H9 (cell line): ENCODE measurements around the gene RNF8. TPM values are rescaled to one million over a fixed set of nuclear protein-coding genes. Genes with fewer than 3 reads are reported as not detected.

Source experiments
- DNase-seq: peaks from one replicate; pipeline ENCODE4 v3.0.0-alpha.2; 2017
- H2AFZ ChIP-seq: one replicate; pipeline ENCODE4 v1.6.1; 2013; ENCODE audit warnings: mild to moderate bottlenecking, low read length, control low read depth, moderate library complexity
- H2AK5ac ChIP-seq: 2 replicates; pipeline ENCODE4 v1.6.1; 2013; ENCODE audit warnings: low read length, control low read depth, mixed read lengths; ENCODE audit not compliant: insufficient read length
- H2BK120ac ChIP-seq: one replicate; pipeline ENCODE4 v1.6.1; 2013; ENCODE audit warnings: low read depth, mild to moderate bottlenecking, low read length, control low read depth, inconsistent platforms; ENCODE audit not compliant: poor library complexity, severe bottlenecking
- H2BK12ac ChIP-seq: 2 replicates; pipeline ENCODE4 v1.6.1; 2013; ENCODE audit warnings: low read length, control low read depth, mixed read lengths, low read depth; ENCODE audit not compliant: insufficient read length
- H2BK15ac ChIP-seq: 2 replicates; pipeline ENCODE4 v1.6.1; 2013; ENCODE audit warnings: low read depth, low read length, control low read depth
- H2BK20ac ChIP-seq: one replicate; pipeline ENCODE4 v1.6.1; 2013; ENCODE audit warnings: low read depth, mild to moderate bottlenecking, low read length, control low read depth, inconsistent platforms; ENCODE audit not compliant: poor library complexity, severe bottlenecking
- H2BK5ac ChIP-seq: 2 replicates; pipeline ENCODE4 v1.6.1; 2013; ENCODE audit warnings: low read length, control low read depth, mixed read lengths; ENCODE audit not compliant: insufficient read length
- H3K14ac ChIP-seq: 2 replicates; pipeline ENCODE4 v1.6.1; 2013; ENCODE audit warnings: low read length, control low read depth; ENCODE audit not compliant: insufficient read depth
- H3K18ac ChIP-seq: 2 replicates; pipeline ENCODE4 v1.6.1; 2013; ENCODE audit warnings: low read depth, mild to moderate bottlenecking, mixed read lengths, low read length, control low read depth; ENCODE audit not compliant: insufficient read length
- H3K23ac ChIP-seq: 2 replicates; pipeline ENCODE4 v1.6.1; 2013; ENCODE audit warnings: low read length, control low read depth, mixed read lengths, low read depth; ENCODE audit not compliant: insufficient read length
- H3K23me2 ChIP-seq: 2 replicates; pipeline ENCODE4 v1.6.1; 2013; ENCODE audit warnings: low read depth, mild to moderate bottlenecking, mixed read lengths, low read length, control low read depth; ENCODE audit not compliant: insufficient read length, poor library complexity, severe bottlenecking
- H3K27ac ChIP-seq: 2 replicates; pipeline ENCODE4 v1.5.1; 2013; ENCODE audit warnings: low read length, control low read depth, mixed read lengths, low read depth; ENCODE audit not compliant: insufficient read length
- H3K27me3 ChIP-seq: 2 replicates; pipeline ENCODE4 v1.6.1; 2013; ENCODE audit warnings: low read length, control low read depth, inconsistent platforms; ENCODE audit not compliant: insufficient read depth
- H3K4ac ChIP-seq: 2 replicates; pipeline ENCODE4 v1.6.1; 2013; ENCODE audit warnings: low read depth, mild to moderate bottlenecking, control low read depth, inconsistent platforms, low read length, moderate library complexity
- H3K4me1 ChIP-seq: 2 replicates; pipeline ENCODE4 v1.6.1; 2013; ENCODE audit warnings: low read length, control low read depth, inconsistent platforms; ENCODE audit not compliant: insufficient read depth
- H3K4me2 ChIP-seq: 2 replicates; pipeline ENCODE4 v1.6.1; 2013; ENCODE audit warnings: low read length, control low read depth, mixed read lengths; ENCODE audit not compliant: insufficient read length, insufficient read depth
- H3K56ac ChIP-seq: 2 replicates; pipeline ENCODE4 v1.6.1; 2013; ENCODE audit warnings: low read depth, mild to moderate bottlenecking, mixed read lengths, low read length, control low read depth; ENCODE audit not compliant: insufficient read length
- H3K79me1 ChIP-seq: 2 replicates; pipeline ENCODE4 v1.6.1; 2013; ENCODE audit warnings: low read depth, mild to moderate bottlenecking, moderate library complexity, low read length, control low read depth, inconsistent platforms; ENCODE audit not compliant: insufficient read depth, poor library complexity, severe bottlenecking
- H3K79me2 ChIP-seq: 2 replicates; pipeline ENCODE4 v1.6.1; 2013; ENCODE audit warnings: low read length, control low read depth, inconsistent platforms; ENCODE audit not compliant: insufficient read depth
- H3K9ac ChIP-seq: 2 replicates; pipeline ENCODE4 v1.6.1; 2013; ENCODE audit warnings: low read length, control low read depth, mixed read lengths; ENCODE audit not compliant: insufficient read length; ENCODE audit errors: extremely low read depth
- H3K9me3 ChIP-seq: one replicate; pipeline ENCODE4 v1.6.1; 2013; ENCODE audit warnings: low read depth, low read length, inconsistent platforms; ENCODE audit not compliant: control insufficient read depth
- H3T11ph ChIP-seq: one replicate; pipeline ENCODE4 v1.6.1; 2013; ENCODE audit warnings: mild to moderate bottlenecking, low read length, control low read depth, inconsistent platforms
- H4K20me1 ChIP-seq: one replicate; pipeline ENCODE4 v1.6.1; 2013; ENCODE audit not compliant: control insufficient read depth, insufficient read length, insufficient read depth
- H4K5ac ChIP-seq: 2 replicates; pipeline ENCODE4 v1.6.1; 2013; ENCODE audit warnings: low read depth, mild to moderate bottlenecking, mixed read lengths, low read length, control low read depth; ENCODE audit not compliant: insufficient read length
- H4K8ac ChIP-seq: replicated peaks from 2 replicates; pipeline ENCODE4 v1.6.1; 2013; ENCODE audit warnings: low read length, control low read depth, mixed read lengths, low read depth; ENCODE audit not compliant: insufficient read length
- H4K91ac ChIP-seq: 2 replicates; pipeline ENCODE4 v1.6.1; 2013; ENCODE audit warnings: low read depth, mild to moderate bottlenecking, moderate library complexity, mixed read lengths, low read length, control low read depth; ENCODE audit not compliant: insufficient read length
- H3K27ac Mint-ChIP-seq, 3 experiments: 2 replicates in 2 of 3; 3 replicates in 1 of 3; pipeline ENCODE4 v1.8.0; 2020 to 2021; ENCODE audit warnings: mixed read lengths in 3 of 3, mild to moderate bottlenecking in 1 of 3, moderate library complexity in 1 of 3
- H3K27me3 Mint-ChIP-seq: 2 replicates; pipeline ENCODE4 v1.8.0; 2021; ENCODE audit warnings: low read depth, mild to moderate bottlenecking, moderate library complexity, mixed read lengths
- H3K36me3 Mint-ChIP-seq, 3 experiments: 2 replicates in 2 of 3; 3 replicates in 1 of 3; pipeline ENCODE4 v1.8.0; 2020 to 2021; ENCODE audit warnings: low read depth in 3 of 3, mixed read lengths in 3 of 3; ENCODE audit not compliant: insufficient read depth in 1 of 3
- H3K4me1 Mint-ChIP-seq, 2 experiments: 2 replicates each; pipeline ENCODE4 v1.8.0; 2020; ENCODE audit warnings: mixed read lengths in 2 of 2
- H3K4me3 Mint-ChIP-seq, 2 experiments: 2 replicates in 1 of 2; 3 replicates in 1 of 2; pipeline ENCODE4 v1.8.0; 2020 to 2021; ENCODE audit warnings: mild to moderate bottlenecking in 2 of 2, mixed read lengths in 2 of 2, moderate library complexity in 1 of 2
- H3K9me3 Mint-ChIP-seq, 2 experiments: 2 replicates in 1 of 2; 3 replicates in 1 of 2; pipeline ENCODE4 v1.8.0; 2020; ENCODE audit warnings: mild to moderate bottlenecking in 2 of 2, mixed read lengths in 2 of 2, moderate library complexity in 1 of 2
- CTCF ChIP-seq: fragments of 200-600 bp; sonication (generic); conservative IDR thresholded peaks from 3 replicates; pipeline ENCODE4 v1.8.0; 2021; ENCODE audit warnings: antibody characterized with exemption, mild to moderate bottlenecking
- WGBS: extraction: QIAGEN DNeasy Blood & Tissue Kit; methylation state at CpG from one replicate; pipeline ENCODE4 v1.1.7; 2013; ENCODE audit warnings: missing lambda C conversion rate, low lambda C conversion rate, mixed read lengths; ENCODE audit not compliant: insufficient read length; ENCODE audit errors: extremely low coverage; 5-methylcytosine and 5-hydroxymethylcytosine counted together
- total RNA-seq: library from RNA; stranded (reverse); gene quantifications from 2 replicates; pipeline ENCODE4 v1.2.1, GENCODE V29; 2021

Gene RNF8
- total RNA-seq, 1 experiment from 2014 or later = 34.7 TPM

- Mint-ChIP-seq H3K27ac (no peak overlapping the region), H3K9me3 (no peaks in the 10 kb centered on the region), H3K27me3 (no peaks in the 10 kb centered on the region), H3K4me3 (no peak overlapping the region), H3K4me1 (no peaks in the 10 kb centered on the region), H3K36me3 (peaks cover 9 to 69% (median 42%) of the 10 kb centered on the region in 3 experiments; a peak in 5 of 7 replicates)
- no peaks in the 10 kb centered on the region for H3K79me2 ChIP-seq
- DNase-seq = no peak
- H4K91ac ChIP-seq = no peak overlapping the region
- H3K23me2 ChIP-seq = no peaks in the 10 kb centered on the region
- H3K23ac ChIP-seq = no peak overlapping the region
- no peak overlapping the region for H3K4me2 ChIP-seq
- TF ChIP-seq CTCF = no peak
- H3K4ac ChIP-seq = no peak overlapping the region
- H2BK20ac ChIP-seq = no peak overlapping the region
- no peak overlapping the region for H3K9ac ChIP-seq
- no peaks in the 10 kb centered on the region for H3K27me3 ChIP-seq
- H3K4me1 ChIP-seq = no peaks in the 10 kb centered on the region
- no peaks in the 10 kb centered on the region for H3K79me1 ChIP-seq
- no peak overlapping the region for H2AK5ac ChIP-seq
- H3T11ph ChIP-seq = no peak overlapping the region
- H2BK5ac ChIP-seq = no peak overlapping the region
- H2BK12ac ChIP-seq = no peak overlapping the region
- H3K27ac ChIP-seq = no peak overlapping the region
- no peak overlapping the region for H3K56ac ChIP-seq
- H2BK15ac ChIP-seq = no peak overlapping the region
- H4K5ac ChIP-seq = no peak overlapping the region
- no peak overlapping the region for H4K8ac ChIP-seq
- no peak overlapping the region for H2AFZ ChIP-seq
- WGBS = no CpG with 5 or more reads among the region's 4 CpGs
- no peaks in the 10 kb centered on the region for H4K20me1 ChIP-seq
- no peak overlapping the region for H3K18ac ChIP-seq
- H3K9me3 ChIP-seq = no peaks in the 10 kb centered on the region
- no peak overlapping the region for H2BK120ac ChIP-seq
- no peak overlapping the region for H3K14ac ChIP-seq
These were observed 22.4 kb downstream of the RNF8 start for GRCh38 chr6:37376078-37376743.
